ENCODE results near the gene EXOC2. TPM values are rescaled to one million over a fixed set of nuclear protein-coding genes. Genes with fewer than 3 reads are reported as not detected.
"Not testable (repeated sequence)": the region's sequence is repeated elsewhere in the genome, so short reads cannot be mapped to it uniquely, and the experiment has no call there.

Gene EXOC2
- total RNA-seq, 3 donors from 2014 or later, result 19.7 to 37.3 (median 26.5) TPM

DNA sequence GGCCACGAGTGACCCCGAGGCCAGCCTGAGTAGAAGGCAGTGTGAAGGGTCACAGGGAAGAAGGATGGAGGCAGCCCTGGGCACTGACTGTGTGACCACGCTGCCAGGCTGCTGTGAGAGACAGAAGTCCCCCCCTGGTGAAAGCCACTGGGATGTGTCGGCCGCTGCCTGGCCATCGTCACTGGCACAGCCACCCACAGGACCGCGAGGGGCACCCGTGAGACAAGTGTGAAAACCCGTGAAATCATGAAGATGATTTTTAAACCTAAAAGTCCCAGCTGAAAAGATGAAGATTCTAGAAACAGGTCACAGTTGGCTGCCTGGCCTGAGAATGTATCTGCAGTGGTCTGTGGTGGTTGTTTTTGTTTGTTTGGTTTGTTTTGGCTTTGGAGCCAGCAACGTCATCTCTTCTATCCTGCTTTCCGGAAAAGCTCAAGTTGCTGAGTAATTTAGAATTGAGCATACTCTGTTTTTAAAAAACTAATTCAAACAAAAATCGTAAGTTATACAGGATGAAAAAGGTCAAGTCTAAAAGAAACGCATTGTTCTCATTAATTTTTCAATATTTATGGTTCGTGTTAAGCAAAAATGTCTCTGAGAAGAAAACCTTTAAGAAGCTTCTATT, 130.8 kb downstream of the EXOC2 start:
- Histone ChIP-seq H3K27ac (no peak overlapping the region), H3K27me3 (no peaks in the 10 kb centered on the region), H3K4me3 (no peak overlapping the region), H3K9me3 (no peaks in the 10 kb centered on the region), H3K4me1 (no peaks in the 10 kb centered on the region), H3K36me3 (peaks cover 9% of the 10 kb centered on the region)
- intact Hi-C loops (cut with DNase I; ENCODE audit: low total_unique reads), result no loop called here
- no peak for DNase-seq (ENCODE audit: low spot score in 2 of 2)
- TF ChIP-seq, protein P1, sequence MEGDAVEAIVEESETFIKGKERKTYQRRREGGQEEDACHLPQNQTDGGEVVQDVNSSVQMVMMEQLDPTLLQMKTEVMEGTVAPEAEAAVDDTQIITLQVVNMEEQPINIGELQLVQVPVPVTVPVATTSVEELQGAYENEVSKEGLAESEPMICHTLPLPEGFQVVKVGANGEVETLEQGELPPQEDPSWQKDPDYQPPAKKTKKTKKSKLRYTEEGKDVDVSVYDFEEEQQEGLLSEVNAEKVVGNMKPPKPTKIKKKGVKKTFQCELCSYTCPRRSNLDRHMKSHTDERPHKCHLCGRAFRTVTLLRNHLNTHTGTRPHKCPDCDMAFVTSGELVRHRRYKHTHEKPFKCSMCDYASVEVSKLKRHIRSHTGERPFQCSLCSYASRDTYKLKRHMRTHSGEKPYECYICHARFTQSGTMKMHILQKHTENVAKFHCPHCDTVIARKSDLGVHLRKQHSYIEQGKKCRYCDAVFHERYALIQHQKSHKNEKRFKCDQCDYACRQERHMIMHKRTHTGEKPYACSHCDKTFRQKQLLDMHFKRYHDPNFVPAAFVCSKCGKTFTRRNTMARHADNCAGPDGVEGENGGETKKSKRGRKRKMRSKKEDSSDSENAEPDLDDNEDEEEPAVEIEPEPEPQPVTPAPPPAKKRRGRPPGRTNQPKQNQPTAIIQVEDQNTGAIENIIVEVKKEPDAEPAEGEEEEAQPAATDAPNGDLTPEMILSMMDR (IDR thresholded peaks at IDR 0.05), result no peak
- TF ChIP-seq POLR2A (IDR thresholded peaks at IDR 0.05) (no peak), POLR2AphosphoS5 (IDR thresholded peaks at IDR 0.05) (no peak)

DNA sequence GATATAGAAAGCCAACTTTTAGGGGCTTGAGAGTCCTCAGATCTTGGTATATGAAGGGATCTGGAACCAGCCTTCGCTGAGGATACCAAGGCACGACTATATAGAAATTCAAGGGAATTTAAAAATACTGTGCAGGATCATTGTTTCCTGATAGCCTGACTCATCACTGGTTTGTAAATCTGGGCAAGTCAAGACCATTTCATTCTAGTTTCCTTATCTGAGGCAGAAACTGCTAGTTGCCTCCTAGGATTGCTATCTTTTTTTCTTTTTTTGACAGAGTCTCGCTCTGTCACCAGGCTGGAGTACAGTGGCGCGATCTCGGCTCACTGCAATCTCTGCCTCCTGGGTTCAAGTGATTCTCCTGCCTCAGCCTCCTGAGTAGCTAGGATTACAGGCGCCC, 131.6 kb downstream of the EXOC2 start:
- H3K27ac ChIP-seq; intact Hi-C loops (cut with DNase I; ENCODE audit: low total_unique reads); H3K4me1 ChIP-seq; H3K36me3 ChIP-seq; H3K9me3 ChIP-seq; H3K4me3 ChIP-seq; H3K27me3 ChIP-seq; DNase-seq (ENCODE audit: low spot score in 2 of 2): not testable (repeated sequence)

DNA sequence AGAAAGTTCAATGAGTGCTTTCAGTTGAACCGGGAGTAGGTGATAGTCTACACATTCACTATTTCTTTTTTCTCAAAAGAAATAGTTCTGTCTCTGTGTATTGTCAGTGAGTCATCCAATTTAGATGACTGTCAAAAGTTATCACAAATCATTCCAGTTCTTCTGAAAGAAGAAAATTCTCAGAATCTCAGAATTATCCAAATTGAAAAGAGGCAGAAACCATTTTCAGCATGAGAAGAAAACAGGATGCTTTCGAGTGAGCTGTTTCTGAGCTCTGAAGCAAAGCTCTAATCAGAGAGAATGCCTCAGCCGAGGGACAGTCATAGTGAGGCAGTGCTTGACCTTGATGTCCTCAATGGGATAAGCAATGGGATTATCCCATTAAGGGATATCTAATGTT, 134.0 kb downstream of the EXOC2 start:
- H3K9me3 ChIP-seq, result no peaks in the 10 kb centered on the region
- H3K4me1 ChIP-seq, result no peaks in the 10 kb centered on the region
- no peak overlapping the region for H3K27ac ChIP-seq
- intact Hi-C loops (cut with DNase I; ENCODE audit: low total_unique reads), result no loop called here
- peaks cover under 1% of the 10 kb centered on the region for H3K36me3 ChIP-seq
- no peak for DNase-seq (ENCODE audit: low spot score in 2 of 2)
- no peaks in the 10 kb centered on the region for H3K27me3 ChIP-seq
- TF ChIP-seq POLR2AphosphoS5 (IDR thresholded peaks at IDR 0.05) (no peak), POLR2A (IDR thresholded peaks at IDR 0.05) (no peak)
- TF ChIP-seq, protein P1 (IDR thresholded peaks at IDR 0.05), result no peak
- H3K4me3 ChIP-seq, result no peak overlapping the region

DNA sequence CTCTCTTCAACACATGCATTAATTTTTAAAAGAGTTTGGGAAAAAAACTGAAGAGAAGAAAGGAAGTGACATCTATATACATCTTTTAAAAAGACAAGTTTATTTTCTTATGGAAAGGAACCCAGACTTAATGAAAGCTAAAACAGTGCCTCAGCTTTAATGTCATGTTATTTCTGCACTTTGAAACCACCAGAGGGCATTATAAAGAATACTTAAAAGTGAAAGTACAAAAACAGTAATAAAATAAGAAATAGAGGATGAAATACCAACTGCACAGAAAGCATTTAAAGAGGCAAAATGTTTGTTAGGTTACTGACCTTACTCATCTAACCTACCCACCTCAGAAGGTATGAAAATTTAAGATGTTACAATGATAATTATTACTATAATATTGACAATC, 134.8 kb downstream of the EXOC2 start:
- Histone ChIP-seq H3K4me1 (no peaks in the 10 kb centered on the region), H3K36me3 (no peaks in the 10 kb centered on the region), H3K27me3 (no peaks in the 10 kb centered on the region), H3K27ac (no peak overlapping the region), H3K9me3 (no peaks in the 10 kb centered on the region), H3K4me3 (no peak overlapping the region)
- TF ChIP-seq, protein P1 (IDR thresholded peaks at IDR 0.05), result no peak
- no peak for TF ChIP-seq POLR2AphosphoS5 (IDR thresholded peaks at IDR 0.05)
- TF ChIP-seq POLR2A (IDR thresholded peaks at IDR 0.05), result no peak
- no peak for DNase-seq (ENCODE audit: low spot score in 2 of 2)
- intact Hi-C loops (cut with DNase I; ENCODE audit: low total_unique reads), result no loop called here

DNA sequence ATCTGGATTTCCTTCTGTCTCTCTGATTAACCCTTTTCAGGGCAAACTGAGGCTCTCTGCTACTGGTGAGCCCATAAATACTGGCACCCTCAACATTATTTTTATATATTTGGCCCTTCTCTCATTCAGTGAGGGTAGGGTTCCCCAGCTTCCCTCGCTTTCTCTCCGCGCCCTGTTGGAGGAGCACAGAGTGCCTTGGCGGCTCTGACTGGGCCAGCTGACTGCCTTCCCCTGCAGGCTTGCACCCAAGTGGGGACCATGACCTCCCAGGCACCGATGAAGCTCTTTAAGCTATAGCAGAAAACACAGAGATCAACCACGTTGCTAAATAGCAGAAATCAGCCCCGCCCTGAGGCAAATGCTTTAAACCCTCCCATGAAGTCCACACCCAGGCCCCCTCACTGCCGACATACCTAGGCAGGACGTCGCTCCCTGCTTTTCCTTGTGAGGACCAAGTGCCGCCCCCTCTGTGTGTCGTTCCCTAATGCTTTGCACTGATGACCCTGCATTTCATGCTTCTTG, 141.0 kb downstream of the EXOC2 start:
- Histone ChIP-seq H3K27ac (no peak overlapping the region), H3K27me3 (no peaks in the 10 kb centered on the region), H3K4me1 (no peaks in the 10 kb centered on the region), H3K9me3 (no peaks in the 10 kb centered on the region), H3K4me3 (no peak overlapping the region), H3K36me3 (no peaks in the 10 kb centered on the region)
- TF ChIP-seq, protein P1 (IDR thresholded peaks at IDR 0.05), result no peak
- TF ChIP-seq POLR2AphosphoS5 (IDR thresholded peaks at IDR 0.05) (no peak), POLR2A (IDR thresholded peaks at IDR 0.05) (no peak)
- intact Hi-C loops (cut with DNase I; ENCODE audit: low total_unique reads), result no loop called here
- DNase-seq (ENCODE audit: low spot score in 2 of 2), result no peak

Data from breast epithelium (tissue), 4 donors.